ENCODE data around the gene OR2AT4. TPM values are rescaled to one million over a fixed set of nuclear protein-coding genes. Genes with fewer than 3 reads are reported as not detected.

OR2AT4 gene
- total RNA-seq, 2 donors from 2014 or later: not detected

- Histone ChIP-seq H3K4me1 (no peaks in the 10 kb centered on the region), H3K27ac (no peak overlapping the region), H3K27me3 (no peaks in the 10 kb centered on the region), H3K36me3 (no peaks in the 10 kb centered on the region), H3K9me3 (no peaks in the 10 kb centered on the region), H3K9ac (ENCODE audit: low read depth in 2 of 2, low read length in 2 of 2) (no peak overlapping the region), H3K4me3 (no peak overlapping the region)
- intact Hi-C loops (cut with DNase I): no loop called here
- DNase-seq: no peak
- TF ChIP-seq, protein P1, sequence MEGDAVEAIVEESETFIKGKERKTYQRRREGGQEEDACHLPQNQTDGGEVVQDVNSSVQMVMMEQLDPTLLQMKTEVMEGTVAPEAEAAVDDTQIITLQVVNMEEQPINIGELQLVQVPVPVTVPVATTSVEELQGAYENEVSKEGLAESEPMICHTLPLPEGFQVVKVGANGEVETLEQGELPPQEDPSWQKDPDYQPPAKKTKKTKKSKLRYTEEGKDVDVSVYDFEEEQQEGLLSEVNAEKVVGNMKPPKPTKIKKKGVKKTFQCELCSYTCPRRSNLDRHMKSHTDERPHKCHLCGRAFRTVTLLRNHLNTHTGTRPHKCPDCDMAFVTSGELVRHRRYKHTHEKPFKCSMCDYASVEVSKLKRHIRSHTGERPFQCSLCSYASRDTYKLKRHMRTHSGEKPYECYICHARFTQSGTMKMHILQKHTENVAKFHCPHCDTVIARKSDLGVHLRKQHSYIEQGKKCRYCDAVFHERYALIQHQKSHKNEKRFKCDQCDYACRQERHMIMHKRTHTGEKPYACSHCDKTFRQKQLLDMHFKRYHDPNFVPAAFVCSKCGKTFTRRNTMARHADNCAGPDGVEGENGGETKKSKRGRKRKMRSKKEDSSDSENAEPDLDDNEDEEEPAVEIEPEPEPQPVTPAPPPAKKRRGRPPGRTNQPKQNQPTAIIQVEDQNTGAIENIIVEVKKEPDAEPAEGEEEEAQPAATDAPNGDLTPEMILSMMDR (IDR thresholded peaks at IDR 0.05): no peak
Observed at GRCh38 chr11:75133976-75134375, 37.3 kb upstream of the OR2AT4 start.

DNA sequence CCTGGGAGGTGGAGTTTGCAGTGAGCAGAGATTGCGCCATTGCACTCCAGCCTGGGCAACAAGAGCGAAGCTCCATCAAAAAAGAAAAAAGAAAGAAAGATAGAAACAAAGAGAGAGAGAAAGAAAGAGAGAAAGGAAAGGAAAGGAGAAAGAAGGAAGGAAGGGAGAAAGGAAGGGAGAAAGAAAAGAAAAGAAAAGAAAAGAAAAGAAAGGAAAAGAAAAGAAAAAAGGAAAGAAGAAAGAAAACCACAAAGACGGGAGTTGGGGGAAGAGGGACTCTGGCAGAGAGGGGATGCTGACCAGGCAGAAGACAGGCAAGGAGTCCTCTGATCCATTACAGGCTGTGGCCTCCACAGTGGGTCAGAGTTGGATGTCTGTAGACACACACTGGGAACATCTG lies 35.4 kb upstream of the OR2AT4 start:
- DNase-seq: no peak
- Histone ChIP-seq H3K4me1 (no peaks in the 10 kb centered on the region), H3K4me3 (no peak overlapping the region), H3K27me3 (no peaks in the 10 kb centered on the region), H3K9ac (ENCODE audit: low read depth in 2 of 2, low read length in 2 of 2) (no peak overlapping the region), H3K27ac (no peak overlapping the region), H3K36me3 (no peaks in the 10 kb centered on the region), H3K9me3 (no peaks in the 10 kb centered on the region)
- intact Hi-C loops (cut with DNase I): no loop called here
- TF ChIP-seq, protein P1 (IDR thresholded peaks at IDR 0.05): no peak

DNA sequence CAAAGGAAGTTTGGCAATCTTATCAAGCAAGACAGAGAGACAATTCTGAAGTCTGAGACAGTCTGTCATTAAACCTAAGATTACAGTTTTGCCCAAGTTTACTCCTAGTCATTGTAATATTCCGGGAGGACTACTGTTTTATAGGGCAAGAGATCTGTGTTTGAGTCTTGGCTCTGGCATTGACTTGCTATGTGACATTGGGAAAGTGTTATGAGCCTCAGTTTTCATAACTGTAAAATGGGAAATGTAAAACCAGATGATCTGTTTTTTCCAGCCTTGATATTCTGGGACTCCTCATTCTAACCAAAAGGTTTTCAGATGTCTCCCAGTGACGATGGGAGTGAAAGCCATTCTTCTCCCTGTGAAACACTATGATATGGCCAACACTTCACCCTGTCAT lies 29.9 kb upstream of the OR2AT4 start:
- DNase-seq: no peak
- intact Hi-C loops (cut with DNase I): no loop called here
- H3K27me3 ChIP-seq: no peaks in the 10 kb centered on the region
- H3K4me3 ChIP-seq: no peak overlapping the region
- no peaks in the 10 kb centered on the region for H3K9me3 ChIP-seq
- H3K36me3 ChIP-seq: no peaks in the 10 kb centered on the region
- H3K9ac ChIP-seq (ENCODE audit: low read depth in 2 of 2, low read length in 2 of 2): no peak overlapping the region
- H3K4me1 ChIP-seq: no peaks in the 10 kb centered on the region
- TF ChIP-seq, protein P1 (IDR thresholded peaks at IDR 0.05): no peak
- no peak overlapping the region for H3K27ac ChIP-seq

GRCh38 chr11:75118577-75118976 lies 21.9 kb upstream of the OR2AT4 start:
- Histone ChIP-seq H3K9me3 (no peaks in the 10 kb centered on the region), H3K36me3 (no peaks in the 10 kb centered on the region), H3K9ac (ENCODE audit: low read depth in 2 of 2, low read length in 2 of 2) (no peak overlapping the region), H3K4me1 (no peaks in the 10 kb centered on the region), H3K27ac (no peak overlapping the region), H3K4me3 (no peak overlapping the region), H3K27me3 (no peaks in the 10 kb centered on the region)
- TF ChIP-seq, protein P1 (IDR thresholded peaks at IDR 0.05): no peak
- intact Hi-C loops (cut with DNase I): no loop called here
- no peak for DNase-seq

DNA sequence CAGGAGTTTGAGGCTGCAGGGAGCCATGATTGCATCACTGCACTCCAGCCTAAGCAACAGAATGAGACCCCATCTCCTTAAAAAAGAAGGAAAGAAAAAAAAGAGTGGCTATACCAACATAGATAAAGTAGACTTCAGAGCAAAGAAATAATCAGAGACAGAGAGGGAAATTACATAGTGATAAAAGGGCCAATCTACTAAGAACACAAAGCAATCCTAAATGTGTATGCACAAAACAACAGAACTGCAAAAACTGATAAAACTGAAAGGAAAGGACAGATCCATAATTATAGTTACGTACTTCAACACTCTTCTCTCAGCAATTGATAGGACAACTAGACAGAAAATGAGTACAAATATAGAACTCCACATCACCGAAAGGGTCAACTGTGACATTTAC lies 17.8 kb upstream of the OR2AT4 start:
- Histone ChIP-seq H3K9ac (ENCODE audit: low read depth in 2 of 2, low read length in 2 of 2) (no peak overlapping the region), H3K27me3 (no peaks in the 10 kb centered on the region), H3K4me3 (no peak overlapping the region), H3K27ac (no peak overlapping the region), H3K4me1 (no peaks in the 10 kb centered on the region), H3K9me3 (no peaks in the 10 kb centered on the region), H3K36me3 (no peaks in the 10 kb centered on the region)
- no peak for DNase-seq
- TF ChIP-seq, protein P1 (IDR thresholded peaks at IDR 0.05): no peak
- intact Hi-C loops (cut with DNase I): no loop called here

GRCh38 chr11:75113030-75113429 lies 16.4 kb upstream of the OR2AT4 start:
- Histone ChIP-seq H3K4me1 (no peaks in the 10 kb centered on the region), H3K9ac (ENCODE audit: low read depth in 2 of 2, low read length in 2 of 2) (no peak overlapping the region), H3K27me3 (no peaks in the 10 kb centered on the region), H3K36me3 (no peaks in the 10 kb centered on the region), H3K4me3 (no peak overlapping the region), H3K9me3 (no peaks in the 10 kb centered on the region), H3K27ac (no peak overlapping the region)
- TF ChIP-seq, protein P1 (IDR thresholded peaks at IDR 0.05): no peak
- intact Hi-C loops (cut with DNase I): no loop called here
- no peak for DNase-seq
